Stimulated activated CD8-positive, alpha-beta memory T cell treated with anti-CD3 and anti-CD28 coated beads, Interleukin-12 subunit alpha, Interleukin-12 subunit beta, amount 100 ng/mL, for 1 hour (primary cell): ENCODE measurements around the gene RNF157.

Experiments
- DNase-seq: peaks from one replicate; pipeline ENCODE4 v3.0.0-alpha.2; 2020; ENCODE audit warnings: low read depth

Gene RNF157

GRCh38 chr17:76157759-76158158 lies 82.5 kb downstream of the RNF157 start:
- no peak for DNase-seq

GRCh38 chr17:76156662-76156991 lies 83.7 kb downstream of the RNF157 start:
- no peak for DNase-seq

GRCh38 chr17:76155988-76156661 lies 84.2 kb downstream of the RNF157 start:
- no peak for DNase-seq

- DNase-seq: no peak
Measured at GRCh38 chr17:76154936-76155845, 85.1 kb downstream of the RNF157 start.

DNA sequence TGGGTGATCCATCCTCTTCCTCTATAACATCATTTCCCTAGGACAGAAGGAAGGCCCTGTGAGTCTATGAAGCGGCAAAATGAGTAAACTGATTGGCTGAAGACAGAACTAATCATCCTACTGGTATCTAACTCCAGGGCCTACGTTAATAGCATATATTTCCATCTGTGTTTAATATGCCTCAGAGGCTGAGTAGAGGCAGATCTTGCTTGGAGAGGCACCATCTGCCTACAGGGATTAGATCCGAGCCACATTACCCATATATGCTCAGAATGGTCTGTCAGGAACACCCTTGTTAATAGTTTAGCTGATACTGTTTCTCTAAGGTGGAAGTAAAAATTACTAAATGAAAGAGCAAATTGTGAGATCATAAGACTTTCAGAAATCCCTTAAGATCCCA lies 86.0 kb downstream of the RNF157 start:
- no peak for DNase-seq

DNA sequence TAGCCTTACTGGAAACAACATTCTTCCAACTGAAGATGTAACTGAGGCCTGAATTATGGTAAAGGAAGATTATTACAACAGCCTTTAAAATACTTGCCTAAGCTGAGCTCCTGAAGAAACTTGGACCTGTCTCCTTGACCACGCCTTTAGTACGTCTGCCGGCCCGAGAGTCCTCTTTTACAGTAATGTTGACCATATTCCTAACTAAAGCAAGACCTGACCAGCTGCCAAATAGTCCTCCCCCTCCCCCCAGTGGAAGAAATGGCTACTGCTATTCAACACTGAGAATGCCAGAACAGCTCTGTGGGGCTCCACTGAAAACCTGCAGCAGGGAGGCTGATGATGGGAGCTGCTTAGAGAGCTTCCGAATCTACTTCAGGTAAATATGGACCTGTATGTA lies 86.7 kb downstream of the RNF157 start:
- no peak for DNase-seq

- no peak for DNase-seq
Measured at GRCh38 chr17:76153202-76153601, 87.1 kb downstream of the RNF157 start.

DNA sequence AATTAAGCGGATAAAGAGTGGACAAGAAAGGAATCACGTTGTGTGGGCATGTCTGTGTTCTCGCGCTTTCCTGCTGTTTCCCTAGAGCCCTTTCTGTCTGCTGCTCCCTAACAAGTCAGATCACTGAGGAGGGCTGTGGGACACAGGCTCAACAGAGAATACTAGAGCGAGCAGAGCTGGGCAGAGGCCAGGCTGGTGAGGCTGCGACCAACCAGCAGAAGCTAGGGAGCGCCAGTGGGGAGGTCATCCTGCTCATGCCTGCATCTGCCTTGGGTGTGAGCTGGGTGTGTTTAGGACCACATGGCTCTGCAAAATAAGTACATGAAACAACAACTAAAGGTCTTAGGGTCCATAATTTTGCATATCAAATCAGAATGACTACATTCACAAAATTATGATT lies 87.7 kb downstream of the RNF157 start:
- no peak for DNase-seq

GRCh38 chr17:76151896-76152454 lies 88.3 kb downstream of the RNF157 start:
- DNase-seq: no peak

- no peak for DNase-seq
Measured at GRCh38 chr17:76150712-76151622, 89.3 kb downstream of the RNF157 start.

- DNase-seq: no peak
Measured at GRCh38 chr17:76149214-76149613, 91.1 kb downstream of the RNF157 start.

DNA sequence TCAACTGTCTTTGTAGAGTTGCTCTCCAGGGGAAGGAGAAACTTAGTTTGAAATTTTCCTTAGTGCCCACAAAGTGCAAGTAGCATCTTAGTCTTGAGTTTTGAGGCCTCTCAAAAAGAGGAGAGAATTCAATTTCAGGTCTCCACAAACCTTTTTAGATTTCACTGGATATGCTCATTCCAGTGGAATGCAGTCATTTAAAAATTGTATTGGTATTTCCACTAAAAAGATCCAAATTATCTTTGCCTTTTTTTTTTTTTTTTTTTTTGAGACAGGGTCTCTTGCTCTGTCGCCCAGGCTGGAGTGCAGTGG lies 92.3 kb downstream of the RNF157 start:
- DNase-seq: no peak

DNA sequence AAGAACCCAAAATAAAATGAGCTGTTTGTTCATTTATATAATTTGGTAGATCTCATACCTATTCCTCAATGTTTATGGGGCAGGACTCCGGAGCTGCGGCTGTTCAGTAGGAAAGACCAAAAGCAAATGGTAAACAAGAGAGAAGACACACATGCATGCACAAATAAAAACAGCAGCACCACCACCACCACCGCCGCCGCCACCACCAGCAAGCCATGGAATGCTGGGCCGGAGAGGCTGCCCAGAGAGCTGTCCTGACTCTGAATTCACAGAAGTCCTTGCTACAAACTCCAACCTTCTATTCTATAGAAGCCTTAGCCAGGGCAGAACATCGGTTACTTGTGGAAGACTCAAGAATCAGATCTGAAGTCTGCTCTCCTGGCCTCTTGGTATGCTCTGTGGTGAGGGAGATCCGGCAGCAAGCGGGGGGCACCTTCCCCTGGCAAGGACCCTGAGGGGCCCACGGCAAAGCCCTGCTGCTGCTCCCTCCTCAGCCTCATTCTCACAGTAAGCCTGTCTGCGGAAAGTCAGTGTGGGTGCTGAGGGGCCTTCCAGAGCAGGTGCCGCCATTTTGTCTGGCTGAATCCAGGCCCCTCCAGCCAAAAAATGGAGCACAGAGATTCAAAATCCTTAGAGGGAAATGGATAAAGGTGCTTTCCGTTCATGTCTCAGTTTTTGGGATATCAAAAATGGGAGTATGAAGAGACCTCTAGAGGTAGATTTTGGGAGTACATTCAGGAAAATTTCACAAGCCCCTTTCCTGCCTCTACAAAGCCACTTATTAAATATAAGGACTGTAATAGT lies 92.9 kb downstream of the RNF157 start:
- no peak for DNase-seq

DNA sequence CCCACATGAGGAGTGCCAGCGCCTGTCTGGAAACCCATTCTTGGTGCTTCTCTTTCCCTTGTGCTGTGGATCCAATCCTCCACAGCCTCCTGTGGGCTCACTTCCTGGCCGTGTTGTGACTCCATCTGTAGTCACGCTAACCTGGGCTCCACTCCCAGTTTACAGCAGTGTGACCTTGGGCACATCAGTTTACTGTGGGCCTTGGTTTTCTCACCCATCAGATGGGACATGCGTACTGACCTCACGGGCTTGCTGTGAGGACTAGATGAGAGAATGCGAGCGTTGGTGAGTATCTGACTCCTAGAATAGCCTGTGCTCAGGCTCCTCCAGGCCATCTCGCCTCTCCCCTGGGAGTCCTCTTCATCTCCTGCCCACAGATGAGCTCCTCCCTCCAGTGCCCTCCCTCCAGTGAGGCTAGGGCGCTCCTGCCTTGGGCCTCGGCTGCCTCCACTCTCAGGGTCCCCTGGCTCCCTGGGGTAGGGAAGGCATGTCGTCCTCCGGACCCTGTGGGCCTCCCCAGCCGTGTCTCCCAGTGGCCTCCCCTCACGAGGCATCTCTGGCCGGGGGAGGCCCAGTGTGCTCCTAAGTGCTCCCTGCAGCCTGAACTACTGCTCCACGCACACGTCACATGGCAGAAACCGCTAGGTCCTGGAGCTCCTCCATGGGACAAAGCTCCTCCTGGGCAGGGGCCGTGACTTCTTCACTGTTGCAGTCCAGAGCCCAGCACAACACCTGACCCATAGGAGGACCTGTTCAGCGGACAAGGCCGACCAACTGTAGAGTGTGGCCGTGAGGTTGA lies 94.0 kb downstream of the RNF157 start:
- DNase-seq: no peak

DNA sequence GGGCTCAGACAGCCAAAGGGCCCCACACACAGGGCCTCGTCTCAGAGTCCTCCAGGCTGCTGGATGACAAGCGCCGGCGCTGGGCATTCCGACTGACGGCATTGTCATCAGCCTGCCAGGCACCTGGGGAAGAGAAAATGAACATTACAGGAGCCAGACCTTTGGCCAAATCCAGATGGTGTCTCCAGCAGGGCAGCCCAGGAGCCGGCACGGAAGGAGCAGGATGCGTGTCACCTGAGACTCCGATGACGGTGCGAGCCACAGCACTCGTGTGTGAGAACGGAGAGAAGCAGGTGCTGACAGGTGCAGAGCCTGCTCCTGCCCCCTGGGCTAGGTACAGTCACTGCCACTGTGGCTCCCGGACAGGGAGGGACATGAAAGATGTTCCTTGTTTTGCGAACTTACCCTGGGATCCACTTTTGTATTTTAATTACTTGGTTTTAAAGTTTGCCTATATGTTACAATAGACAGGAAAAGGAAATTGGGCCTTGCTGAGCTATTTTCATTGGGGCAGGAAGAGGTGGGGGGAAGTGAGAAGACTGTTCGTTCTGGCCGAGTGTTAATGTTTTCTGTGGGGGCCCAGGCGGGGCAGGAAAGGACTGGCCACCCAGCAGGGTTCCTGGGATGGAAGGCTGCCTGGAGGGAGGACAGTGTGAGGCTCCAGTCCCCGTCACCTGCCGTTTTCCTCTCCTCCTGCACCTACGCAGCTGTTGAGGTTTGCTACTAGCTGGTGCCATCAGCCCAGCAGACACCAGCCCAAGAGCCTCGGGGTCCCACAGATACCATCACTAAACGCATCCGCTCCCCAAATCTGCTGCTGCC lies 94.9 kb downstream of the RNF157 start:
- peak; percentile 34 for DNase-seq

GRCh38 chr17:76142585-76143041 lies 97.7 kb downstream of the RNF157 start:
- no peak for DNase-seq

GRCh38 chr17:76142039-76142584 lies 98.2 kb downstream of the RNF157 start:
- no peak for DNase-seq

GRCh38 chr17:76141212-76142038 lies 98.9 kb downstream of the RNF157 start, which contains the start of gene FOXJ1:
Gene FOXJ1, minus strand, starts transcription at chr17:76141245. Its CDS starts 850 bp downstream, at chr17:76140395.
- peak; percentile 87 for DNase-seq
